NCI-H2029 treated with DMSO at 0.1 percent for 48 hours (cell line): ENCODE results near the gene OSBPL1A.

ENCODE experiments used
- DNase-seq: peaks from one replicate; lab custom pipeline; 2025; lab: John Stamatoyannopoulos, UW

Gene OSBPL1A

DNA sequence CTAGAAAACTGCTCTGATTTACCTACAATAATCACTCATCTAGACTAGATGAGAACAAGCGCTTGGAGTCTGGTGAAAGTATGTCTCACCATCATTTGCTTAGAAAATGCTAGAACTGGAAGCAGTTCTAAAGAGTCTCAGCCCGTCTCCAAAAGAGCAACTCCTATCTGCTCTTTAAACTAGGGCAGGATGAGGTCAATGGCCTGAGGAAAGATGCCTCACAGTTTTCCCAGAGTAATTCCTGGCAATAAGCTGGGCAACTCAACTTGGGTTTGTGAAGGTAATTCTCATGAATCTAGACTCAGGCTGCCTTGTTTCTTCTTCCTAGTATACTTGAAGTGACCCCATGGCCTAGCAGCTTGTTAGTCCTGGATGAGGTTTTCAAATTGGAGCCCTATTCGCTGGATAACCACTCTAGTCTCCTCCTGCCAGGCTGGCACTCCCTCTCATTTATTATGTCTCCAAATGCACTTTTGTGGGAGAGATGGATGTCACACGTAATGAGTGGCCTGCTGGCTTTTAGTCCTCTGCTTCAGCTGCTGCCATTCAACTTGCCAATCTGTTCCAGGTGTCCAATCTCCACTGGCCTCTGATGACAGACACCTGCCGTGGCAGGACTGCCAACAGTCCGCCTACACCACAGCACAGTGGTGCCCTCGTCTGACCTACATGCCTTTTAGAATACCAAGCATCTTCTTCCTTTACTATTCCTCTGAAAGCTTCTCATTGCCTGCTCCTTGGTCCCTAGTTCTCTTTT lies 177.9 kb downstream of the OSBPL1A start:
- no peak for DNase-seq

DNA sequence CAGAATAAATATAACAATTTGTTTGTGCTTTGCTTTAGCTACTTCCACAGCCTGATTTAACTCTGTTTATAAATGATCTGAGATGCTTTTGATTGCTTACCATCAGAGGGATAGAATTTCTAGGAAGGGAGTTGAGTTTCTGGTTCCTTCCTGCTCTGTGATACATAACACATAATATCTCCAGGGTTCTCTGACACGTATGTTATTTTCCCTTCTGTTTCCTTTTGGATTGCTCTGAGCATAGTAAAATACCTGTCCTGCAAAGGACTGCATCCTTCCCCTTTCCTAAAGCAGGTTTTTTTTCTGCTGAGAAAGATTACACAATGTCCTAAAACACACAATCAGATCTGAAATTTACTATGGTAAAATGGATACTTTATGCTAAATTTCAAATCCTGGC lies 182.7 kb downstream of the OSBPL1A start:
- DNase-seq = no peak

DNA sequence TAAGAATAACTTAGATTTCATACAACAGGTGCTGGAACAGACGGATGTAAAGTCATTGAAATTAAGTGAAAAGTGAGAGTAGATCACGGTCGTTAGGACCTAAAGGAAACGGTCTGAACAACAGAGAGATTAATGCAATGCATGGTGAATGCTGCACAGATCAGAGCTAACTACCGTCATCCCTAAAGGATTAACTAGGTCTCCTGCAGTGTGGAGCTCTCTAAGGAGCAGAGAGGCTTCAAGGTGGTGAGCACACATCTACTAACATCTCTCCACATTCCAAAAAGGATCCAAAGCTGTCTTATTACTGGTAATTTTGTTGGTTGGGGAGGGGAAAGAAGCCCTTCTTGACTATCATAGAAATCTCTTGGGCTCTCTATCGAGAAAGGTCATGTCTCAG lies 183.5 kb downstream of the OSBPL1A start:
- no peak for DNase-seq

DNA sequence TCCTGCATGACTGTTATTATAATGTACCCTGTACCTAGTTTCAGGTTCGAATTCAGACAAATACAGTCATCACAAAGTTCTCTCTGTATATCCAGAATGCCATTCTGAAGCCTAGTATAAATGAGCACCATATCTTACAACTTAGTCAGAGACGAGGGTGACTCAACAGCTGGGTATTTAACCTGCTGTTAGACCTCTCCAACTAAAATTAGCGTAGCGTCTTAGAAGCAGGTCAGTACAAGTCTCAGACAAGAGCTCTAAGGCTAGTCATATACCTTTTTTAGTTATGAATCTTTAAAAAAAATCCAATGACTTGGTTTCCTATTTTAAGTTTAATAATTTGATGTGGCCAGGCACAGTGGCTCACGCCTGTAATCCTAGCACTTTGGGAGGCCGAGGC lies 184.7 kb downstream of the OSBPL1A start:
- no peak for DNase-seq

DNA sequence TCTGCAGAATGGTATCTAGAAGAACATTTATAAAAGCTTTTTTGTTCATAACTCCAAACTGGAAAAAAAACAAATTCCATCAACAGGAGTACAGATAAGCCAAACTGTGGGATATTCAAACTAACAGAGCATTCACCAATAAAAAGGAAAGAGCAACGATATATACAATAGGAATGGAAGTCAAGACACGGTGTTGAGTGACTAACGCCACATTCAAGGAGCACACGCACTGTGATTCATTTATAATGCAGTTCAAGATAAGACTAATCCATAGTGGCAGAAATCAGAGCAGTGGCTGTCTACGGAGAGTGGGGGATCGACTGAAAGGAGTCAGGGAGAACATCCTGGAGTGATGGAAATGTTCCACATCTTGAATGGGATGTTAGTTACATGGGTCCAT lies 188.1 kb downstream of the OSBPL1A start:
- no peak for DNase-seq

DNA sequence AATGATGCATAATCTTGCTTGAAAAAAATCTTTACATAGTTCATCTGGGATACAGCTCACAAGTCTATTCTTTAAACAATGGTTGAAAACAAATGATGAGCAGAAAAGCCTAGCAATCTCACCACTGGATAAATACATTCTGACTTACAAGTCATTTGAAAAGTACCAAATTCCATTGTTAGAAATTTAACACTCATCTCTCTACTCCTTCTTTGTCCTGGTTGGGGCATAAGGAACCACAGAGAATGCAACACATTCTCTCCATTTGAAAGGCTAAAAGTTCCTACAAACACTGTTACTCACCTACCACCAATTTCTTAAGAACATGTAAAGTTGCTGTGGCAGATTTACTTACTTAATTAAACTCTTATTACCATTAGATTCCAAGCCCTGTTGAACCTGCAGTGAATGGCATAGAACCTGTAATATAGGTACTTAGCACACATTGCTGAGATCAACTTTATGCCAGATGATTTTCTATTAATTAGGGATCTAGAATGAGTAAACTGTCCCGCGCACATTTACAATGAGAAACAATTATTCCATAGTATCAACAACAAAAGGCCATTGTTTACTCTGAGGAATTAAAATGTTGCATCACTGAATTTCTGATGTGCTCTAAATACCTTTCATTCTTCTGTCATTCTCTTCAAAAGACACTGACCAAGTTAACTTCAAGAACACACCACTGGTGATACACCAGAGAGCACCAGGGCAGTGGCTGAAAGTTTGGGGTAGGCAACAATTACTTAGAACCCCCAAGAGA lies 189.2 kb downstream of the OSBPL1A start:
- DNase-seq = no peak

DNA sequence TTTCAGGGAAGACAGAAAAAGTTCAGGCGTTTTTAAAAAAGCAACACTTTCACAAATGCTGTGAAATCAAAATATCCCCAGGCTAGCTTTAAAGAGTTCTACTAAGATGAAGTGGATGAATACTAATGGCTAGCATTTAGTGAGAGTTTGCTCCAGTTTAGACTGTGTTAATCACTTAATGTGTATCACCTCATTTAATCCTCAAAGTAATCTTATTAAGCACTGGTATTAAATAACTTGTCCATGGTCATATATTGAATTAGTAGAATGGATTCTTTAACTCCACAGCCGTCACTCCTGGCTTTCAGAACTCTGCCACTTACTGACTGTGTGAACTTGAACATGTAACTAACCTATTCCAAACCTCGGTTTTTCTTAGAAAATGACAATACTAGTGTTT lies 192.7 kb downstream of the OSBPL1A start:
- no peak for DNase-seq

DNA sequence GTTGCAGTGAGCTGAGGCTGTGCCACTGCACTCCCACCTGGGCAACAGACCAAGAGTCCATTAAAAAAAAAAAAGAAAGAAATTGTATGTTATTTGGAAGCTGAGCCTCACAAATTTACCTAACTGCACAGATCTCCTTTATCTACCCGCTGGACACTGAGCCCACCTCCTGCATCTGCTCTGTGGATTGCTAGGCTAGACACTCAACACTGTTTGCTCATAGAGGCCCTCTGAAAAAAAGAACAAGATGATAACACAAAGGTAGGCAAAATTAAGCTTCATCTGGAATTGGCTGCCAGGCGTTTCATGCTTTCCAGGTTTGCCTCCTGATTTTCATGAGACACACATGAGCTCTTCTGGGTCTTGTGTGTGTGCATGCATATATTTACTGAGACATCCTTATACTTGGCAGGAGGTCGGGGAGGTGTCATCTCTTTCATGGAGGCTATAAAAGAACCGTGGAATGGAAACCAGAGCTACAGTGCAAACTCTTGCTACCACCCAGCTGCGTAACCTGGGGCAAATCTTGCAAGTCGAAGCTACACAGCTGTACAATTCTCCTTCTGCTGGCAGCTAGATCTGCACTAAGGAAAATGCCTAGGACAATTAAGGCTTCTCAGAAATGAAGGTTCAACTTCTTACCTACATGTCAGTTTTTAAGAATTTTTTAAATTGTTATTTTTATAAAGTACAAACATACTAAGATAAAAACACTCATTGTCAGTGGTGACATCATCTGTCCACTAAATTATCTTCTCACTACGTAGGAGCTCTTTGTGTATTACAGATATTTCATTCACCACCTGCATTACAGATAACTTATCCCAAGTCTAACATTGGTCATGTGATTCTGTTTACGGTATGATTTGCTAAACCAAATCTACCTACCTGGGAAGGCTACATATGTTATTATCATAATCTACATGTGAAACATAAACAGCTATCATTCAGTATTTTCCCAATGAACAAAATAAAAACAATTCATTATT lies 195.6 kb downstream of the OSBPL1A start:
- no peak for DNase-seq

DNA sequence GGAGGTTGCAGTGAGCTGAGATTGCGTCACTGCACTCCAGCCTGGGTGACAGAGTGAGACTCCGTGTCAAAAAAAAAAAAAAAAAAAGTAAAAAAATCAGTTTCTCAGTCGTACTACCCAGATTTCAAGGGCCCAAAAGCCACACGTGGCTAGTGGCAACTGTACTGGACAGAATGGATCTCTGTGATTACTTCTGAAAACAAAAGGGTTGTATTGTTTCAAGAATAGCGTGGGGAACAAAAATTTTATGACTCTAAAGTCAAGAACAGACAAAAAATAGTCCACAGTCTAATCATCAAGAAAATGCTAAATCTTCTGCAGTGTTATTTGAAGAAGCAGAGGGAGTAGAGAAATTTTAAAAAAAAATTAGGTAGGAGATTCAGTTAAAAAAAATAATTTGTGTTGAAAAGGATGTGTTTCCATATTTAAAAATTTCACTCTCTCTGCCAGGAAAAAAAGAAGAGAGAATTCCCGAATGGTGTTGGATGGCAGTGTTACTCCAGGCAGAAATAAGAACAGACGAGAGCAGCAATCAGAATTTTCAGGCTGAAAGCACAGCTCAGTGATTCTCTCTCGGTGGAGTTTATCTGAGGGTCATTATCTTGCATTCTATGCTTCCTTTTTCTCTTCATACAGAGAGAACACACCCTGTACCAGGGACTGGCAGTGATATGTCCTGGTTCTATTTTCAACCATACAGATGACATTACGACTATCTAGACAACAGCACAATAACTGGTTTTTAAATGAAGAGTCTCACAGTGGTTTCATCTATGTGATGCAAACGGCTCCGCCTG lies 196.9 kb downstream of the OSBPL1A start:
- DNase-seq = no peak

DNA sequence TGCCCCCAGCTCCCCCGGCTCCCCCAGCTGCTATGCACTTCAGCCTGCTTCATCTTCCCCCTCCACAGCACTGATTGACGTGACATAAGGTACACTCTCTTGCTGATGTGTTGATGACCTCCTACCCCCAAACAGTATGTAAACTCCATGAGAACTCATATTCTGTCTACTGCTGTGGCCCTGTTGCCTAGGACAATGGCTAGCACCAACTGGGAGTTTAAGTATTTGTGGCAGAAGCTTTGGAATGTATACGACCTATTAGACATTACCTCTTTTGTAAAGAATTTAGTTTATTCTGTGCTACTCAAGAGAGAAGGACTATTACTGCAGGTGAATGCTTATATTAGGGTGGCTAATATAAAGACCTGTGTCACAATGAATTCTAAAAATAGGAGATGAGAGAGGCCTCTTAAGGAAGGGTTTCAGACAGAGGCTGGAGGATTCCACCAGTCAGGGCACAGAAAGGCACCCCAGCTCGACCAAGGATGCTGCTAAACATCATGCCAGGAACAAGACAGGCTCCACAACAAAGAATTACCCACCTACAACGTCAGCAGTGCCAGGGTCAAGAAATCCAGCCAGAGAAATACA lies 198.2 kb downstream of the OSBPL1A start:
- DNase-seq = no peak

DNA sequence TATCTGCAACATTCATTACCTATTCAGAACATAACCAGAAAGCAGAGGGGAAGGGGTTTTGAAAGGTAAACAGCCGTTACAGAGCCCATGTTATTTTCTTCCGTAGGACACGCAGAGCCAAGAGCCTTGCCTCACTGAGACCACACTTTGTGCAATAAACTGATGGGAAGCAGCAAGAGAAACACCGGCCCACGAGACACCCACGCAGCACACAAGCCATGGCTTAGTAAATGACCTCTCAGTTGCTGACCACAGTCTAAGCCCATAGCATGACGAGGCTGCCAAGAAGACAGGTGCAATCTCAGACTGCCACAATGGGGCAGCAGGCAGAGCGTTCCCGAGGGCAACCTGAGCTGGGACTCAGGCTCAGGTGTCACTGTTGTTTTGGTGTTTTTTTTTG lies 199.2 kb downstream of the OSBPL1A start:
- no peak for DNase-seq

DNA sequence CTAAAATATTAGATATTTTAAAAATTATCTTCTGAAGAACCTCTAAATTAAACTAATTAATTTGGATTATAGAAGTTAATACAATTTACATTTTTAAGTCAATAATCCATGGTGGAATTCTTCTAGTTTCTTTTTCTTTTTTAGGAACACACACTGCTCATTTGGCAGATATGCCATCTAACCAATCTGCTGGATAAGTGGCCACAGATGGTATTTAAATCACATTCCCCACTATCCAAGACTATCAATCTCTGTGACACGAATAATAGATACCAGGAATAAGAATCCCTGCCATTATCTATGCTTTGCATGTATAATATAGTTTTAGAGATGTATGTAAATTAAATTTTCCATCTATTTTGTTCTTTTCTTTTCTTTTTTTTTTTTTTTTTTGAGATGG lies 200.2 kb downstream of the OSBPL1A start:
- DNase-seq = no peak

DNA sequence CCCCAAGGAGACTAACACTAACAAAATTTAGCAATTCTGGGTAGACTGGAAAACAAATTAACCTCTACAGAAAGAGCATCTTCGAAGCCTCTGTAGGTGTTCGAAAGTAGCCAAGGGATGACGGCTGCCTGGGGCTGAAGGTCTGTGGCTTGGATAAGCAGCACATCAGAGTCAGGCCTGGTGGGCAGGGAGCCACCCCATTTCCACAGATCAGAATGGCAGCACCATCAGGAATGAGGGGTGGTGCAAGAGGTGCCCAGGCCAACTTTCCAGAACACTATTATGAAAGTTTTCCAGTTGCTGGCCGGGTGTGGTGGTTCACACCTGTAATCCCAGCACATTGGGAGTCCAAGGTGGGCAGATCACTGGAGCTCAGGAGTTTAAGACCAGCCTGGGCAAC lies 200.9 kb downstream of the OSBPL1A start:
- no peak for DNase-seq

DNA sequence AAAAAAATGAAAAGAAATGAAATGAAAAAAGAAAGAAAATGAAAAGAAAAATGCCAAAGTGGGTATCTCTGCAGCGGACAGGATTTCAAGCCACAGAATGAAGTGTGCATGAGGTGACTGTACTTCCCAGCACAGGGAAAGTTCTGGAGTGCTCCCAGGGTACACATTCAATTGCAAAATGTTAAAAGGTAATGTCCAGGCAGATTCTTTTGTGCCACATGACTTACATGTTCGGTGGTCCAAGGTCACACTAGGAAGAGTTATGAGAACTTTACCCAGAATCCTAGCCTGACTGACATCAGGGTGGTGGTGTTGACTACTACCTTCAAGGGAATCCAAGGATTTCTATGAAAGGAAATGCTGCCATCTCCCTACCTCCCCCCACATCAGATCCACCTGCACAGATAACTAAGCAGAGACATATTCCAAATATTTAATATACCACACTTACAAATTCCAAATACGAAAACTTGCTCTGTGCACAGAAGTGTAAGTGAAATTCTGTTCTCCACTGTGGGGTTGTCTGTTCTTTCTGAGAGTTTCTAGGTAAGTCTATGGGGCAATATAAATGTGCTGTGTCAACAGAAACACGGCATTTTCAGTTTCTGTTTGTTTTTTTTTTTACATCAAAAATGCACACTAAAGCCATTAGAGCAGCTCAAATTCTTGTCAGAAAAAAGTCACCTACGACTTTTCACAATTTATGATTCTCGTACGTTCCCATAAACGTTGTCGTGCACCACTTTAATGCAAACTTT lies 202.1 kb downstream of the OSBPL1A start:
- DNase-seq = no peak

DNA sequence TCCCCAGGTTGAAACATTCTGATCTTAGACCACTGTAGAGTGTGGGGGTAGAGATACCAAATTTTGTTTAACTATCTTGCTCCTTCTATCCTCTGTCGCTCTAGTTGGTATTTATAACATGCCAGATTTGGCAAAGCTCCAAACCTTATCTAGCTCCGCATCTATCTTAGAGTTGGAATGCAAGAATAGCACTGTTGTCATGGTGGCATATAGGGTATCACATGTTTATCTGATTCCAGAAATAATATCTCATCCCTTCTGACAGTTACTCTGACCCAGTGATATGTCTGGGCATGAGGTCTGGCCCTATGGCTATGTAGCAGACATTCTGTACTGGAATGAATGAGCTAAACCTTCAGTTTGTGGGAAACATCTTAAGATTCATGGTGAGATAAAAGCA lies 207.0 kb downstream of the OSBPL1A start:
- DNase-seq = no peak

DNA sequence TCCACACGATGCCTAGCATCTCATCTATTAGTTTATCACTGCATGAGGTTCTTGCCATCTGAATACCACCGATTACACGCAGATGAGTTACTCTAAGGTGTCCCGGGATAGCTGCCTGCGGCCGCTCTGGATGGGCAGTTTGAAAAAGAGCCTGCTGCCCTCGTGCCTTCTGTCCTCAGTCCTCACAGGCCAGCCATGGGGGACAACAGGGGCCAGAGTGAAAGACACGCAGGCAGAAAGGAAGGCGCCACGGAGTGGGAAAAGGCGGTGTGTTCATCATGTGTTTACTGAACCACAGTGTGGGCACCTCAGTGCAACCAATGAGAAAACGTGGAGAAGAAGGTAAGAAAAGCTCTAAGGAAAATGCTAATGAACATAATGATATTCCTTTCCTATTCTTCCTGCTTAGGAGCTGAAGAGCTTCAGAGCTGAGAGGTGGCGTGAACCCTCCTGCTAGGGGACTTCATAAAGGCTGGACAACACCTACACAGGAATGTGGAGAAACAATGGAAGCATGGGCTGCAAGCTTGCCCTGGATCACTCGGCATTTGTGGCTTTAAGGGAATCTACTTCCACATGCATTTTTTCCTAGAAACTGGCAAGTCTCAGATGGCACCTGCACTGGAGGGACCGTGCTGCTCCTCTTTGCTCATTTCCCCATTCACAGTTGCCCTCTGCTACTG lies 207.8 kb downstream of the OSBPL1A start:
- no peak for DNase-seq

DNA sequence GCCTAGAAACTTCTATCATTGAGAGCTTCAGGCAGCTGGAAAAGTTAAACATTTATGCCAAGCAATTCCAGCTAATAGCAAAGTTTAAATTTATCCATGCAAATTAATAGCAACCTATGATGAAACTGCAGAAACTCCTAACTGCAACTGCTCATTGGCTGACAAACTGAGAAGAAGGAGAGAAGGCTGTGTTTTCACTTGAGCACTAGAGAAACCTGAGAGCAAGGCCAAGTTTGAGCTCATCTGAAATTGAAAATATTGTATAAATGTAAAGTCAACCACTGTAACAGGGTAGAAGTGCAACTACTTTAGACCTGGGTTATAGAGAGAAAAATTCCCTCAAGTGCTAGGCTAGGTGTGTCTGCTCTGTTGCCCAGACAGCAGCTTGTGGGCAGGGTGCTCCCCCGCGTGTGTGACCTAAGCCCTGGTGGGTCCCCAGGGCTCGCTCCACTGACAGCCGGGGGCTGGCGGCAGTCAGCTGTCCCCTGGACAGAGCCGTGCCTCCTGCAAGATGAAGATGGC lies 208.6 kb downstream of the OSBPL1A start:
- no peak for DNase-seq

DNA sequence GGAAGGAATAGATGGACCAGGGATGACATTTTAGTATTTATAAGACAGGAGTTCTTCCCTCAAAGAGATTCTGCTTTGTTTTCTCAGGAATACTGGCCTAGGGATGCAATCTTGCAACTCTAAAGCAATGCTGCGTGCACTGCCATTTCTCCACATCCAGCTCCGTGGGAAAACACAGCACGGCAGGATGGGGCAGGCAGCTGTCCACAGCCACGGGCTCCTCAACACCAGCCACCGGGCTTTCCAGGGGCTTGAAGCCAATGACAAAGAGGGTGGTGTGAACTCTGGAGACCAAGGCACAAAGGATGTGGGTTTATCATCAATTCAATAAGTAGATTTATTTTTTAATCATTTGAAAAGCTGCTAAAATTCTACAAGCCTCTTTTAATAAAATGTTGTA lies 209.5 kb downstream of the OSBPL1A start:
- no peak for DNase-seq

DNA sequence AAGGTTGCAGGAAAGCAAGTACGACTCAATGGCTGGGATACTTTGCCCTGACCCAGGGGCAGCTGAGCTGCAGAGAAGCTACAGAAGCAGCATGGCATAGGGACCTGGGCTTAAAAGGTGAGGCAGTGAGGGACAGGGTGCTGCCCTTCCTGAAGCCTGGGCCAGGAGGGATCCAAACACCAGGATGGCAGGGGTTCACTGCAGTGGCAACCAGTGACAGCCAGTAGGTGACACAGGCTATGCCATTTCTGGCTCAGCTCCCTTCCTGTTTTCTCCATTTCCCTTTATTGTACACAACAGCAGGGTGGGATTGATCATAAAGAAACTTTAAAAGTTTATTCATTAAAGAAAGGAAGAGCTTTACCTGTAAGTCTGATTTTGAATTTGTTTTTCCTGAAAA lies 209.9 kb downstream of the OSBPL1A start:
- no peak for DNase-seq

DNA sequence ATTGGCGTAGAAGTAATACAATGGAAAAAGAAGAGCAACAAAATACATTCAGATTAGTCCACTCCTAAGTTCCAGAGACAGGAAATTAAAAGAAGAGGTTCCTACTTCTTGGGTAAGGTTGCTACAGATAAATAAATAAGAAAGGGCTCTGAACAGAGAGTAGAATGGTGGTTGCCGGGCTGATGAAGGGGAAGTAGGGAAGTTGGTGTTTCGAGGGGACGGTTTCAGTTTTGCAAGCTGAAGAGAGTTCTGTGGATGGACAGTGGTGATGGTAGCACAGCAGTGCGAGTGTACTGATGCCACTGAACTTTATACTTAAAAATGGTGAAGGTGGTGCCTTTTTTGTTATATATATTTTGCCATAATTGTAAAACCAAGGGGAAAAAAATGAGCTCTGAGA lies 210.6 kb downstream of the OSBPL1A start:
- no peak for DNase-seq
